ENCODE measurements around the gene ACADS. TPM values are rescaled to one million over a fixed set of nuclear protein-coding genes. Genes with fewer than 3 reads are reported as not detected.
A peak's percentile ranks its signal among the peaks of the same experiment; 100 is the strongest.

Gene ACADS
- total and polyA plus RNA-seq, 9 of the 15 experiments (the other 6 are each of a cell fraction or from before 2014, with no cell fraction given): 0.06 to 20.3 (median 8.8) TPM

- H3K4me3 ChIP-seq: no peak overlapping the region
- ATAC-seq: no peak
- CTCF ChIA-PET (ENCODE audit: low intra/inter-chr PET ratio): interaction anchor here (0.7 kb wide), 1 partner anchor 9 kb away, joined by 3 read pairs; no protein-coding TSS in a partner anchor
These were observed 35.9 kb downstream of the ACADS start for GRCh38 chr12:120761519-120761934.

More at GRCh38 chr12:120761519-120761934, 35.9 kb downstream of the ACADS start:
- 80% methylated on average over 9 of the region's 9 CpGs for WGBS (ENCODE audit: insufficient coverage, low coverage, missing lambda C conversion rate)
- Histone ChIP-seq H3K27ac (ENCODE audit: extremely low read depth, low read depth, low read length) (no peak overlapping the region), H3K4me2 (ENCODE audit: insufficient read depth, low read length) (no peak overlapping the region), H3K4me1 (replicated peaks in 1 of 2; ENCODE audit: control insufficient read depth in 2 of 2, insufficient read depth in 2 of 2, low read length in 2 of 2) (peaks cover 0 to 4% of the 10 kb centered on the region in 2 experiments; a peak in 1 of 5 replicates), H3K9me1 (ENCODE audit: control insufficient read depth, insufficient read depth, low read length) (no peaks in the 10 kb centered on the region), H4K20me1 (replicated peaks; ENCODE audit: control insufficient read depth, insufficient read depth, low read length) (no peaks in the 10 kb centered on the region), H3K27me3 (ENCODE audit: control insufficient read depth in 2 of 2, insufficient read depth in 2 of 2, low read length in 2 of 2) (no peaks in the 10 kb centered on the region), H3K9me3 (replicated peaks; ENCODE audit: control insufficient read depth, insufficient read depth, low read depth, low read length) (no peaks in the 10 kb centered on the region), H3K36me3 (ENCODE audit: control insufficient read depth, insufficient read depth, low read length) (peaks cover 33% of the 10 kb centered on the region; the same call in 2 of the 3 replicates), H2AFZ (ENCODE audit: low read depth, low read length) (no peak overlapping the region), H3K79me2 (ENCODE audit: control insufficient read depth, insufficient read depth, low read length) (no peaks in the 10 kb centered on the region), H3K9ac (ENCODE audit: insufficient read depth in 1 of 2, low read depth in 2 of 2, low read length in 2 of 2) (no peak overlapping the region)
- in situ Hi-C loops (cut with MboI) (no loop called here), intact Hi-C loops (cut with micrococcal nuclease) (no loop called here)
- DNase-seq (ENCODE audit: extremely low read depth in 1 of 4, low spot score in 3 of 4): no peak
- BruUV-seq (replicated peaks): no TSS peak
- no peak for TF ChIP-seq PRPF4 (IDR thresholded peaks at IDR 0.05; ENCODE audit: insufficient read depth, low read depth, low read length, poor library complexity, severe bottlenecking)
- TF ChIP-seq ZSCAN29 (IDR thresholded peaks at IDR 0.05): no peak
- TF ChIP-seq, protein P1, sequence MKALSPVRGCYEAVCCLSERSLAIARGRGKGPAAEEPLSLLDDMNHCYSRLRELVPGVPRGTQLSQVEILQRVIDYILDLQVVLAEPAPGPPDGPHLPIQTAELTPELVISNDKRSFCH (CRISPR knock-in tag; IDR thresholded peaks at IDR 0.05): no peak
- TF ChIP-seq, protein P1 (tag; IDR thresholded peaks at IDR 0.05): no peak
- no peak for TF ChIP-seq NBN (IDR thresholded peaks at IDR 0.05; ENCODE audit: low read depth)
- no peak for TF ChIP-seq JUND (IDR thresholded peaks at IDR 0.05; ENCODE audit: borderline replicate concordance, low read depth, low read length)
- TF ChIP-seq JUND (tag; IDR thresholded peaks at IDR 0.05; ENCODE audit: borderline replicate concordance, low read depth, low read length): no peak
- TF ChIP-seq ASH1L (IDR thresholded peaks at IDR 0.05; ENCODE audit: borderline replicate concordance, low read depth, partially characterized antibody): no peak
- no peak for TF ChIP-seq HDAC6 (IDR thresholded peaks at IDR 0.05; ENCODE audit: low read depth, low read length)
- TF ChIP-seq ZBTB7A (IDR thresholded peaks at IDR 0.05; ENCODE audit: borderline replicate concordance, control insufficient read depth, low read depth, low read length): no peak
- TF ChIP-seq, protein P2, sequence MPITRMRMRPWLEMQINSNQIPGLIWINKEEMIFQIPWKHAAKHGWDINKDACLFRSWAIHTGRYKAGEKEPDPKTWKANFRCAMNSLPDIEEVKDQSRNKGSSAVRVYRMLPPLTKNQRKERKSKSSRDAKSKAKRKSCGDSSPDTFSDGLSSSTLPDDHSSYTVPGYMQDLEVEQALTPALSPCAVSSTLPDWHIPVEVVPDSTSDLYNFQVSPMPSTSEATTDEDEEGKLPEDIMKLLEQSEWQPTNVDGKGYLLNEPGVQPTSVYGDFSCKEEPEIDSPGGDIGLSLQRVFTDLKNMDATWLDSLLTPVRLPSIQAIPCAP (CRISPR knock-in tag; IDR thresholded peaks at IDR 0.05; ENCODE audit: borderline replicate concordance): no peak
- no peak for TF ChIP-seq ILF3 (IDR thresholded peaks at IDR 0.05; ENCODE audit: borderline replicate concordance)
- TF ChIP-seq THRAP3 (IDR thresholded peaks at IDR 0.05; ENCODE audit: borderline replicate concordance): no peak
- no peak for TF ChIP-seq C11orf30 (IDR thresholded peaks at IDR 0.05; ENCODE audit: low read depth)
- no peak for TF ChIP-seq POLR2AphosphoS5 (IDR thresholded peaks at IDR 0.05; ENCODE audit: control insufficient read depth, insufficient read depth, low read depth, low read length)
- FAIRE-seq: peak; percentile 11
- POLR2A ChIA-PET: interaction anchor here (0.6 to 0.9 kb wide), 4 partner anchors 9 to 235 kb away, joined by 3 read pairs; partner anchors contain the start of gene ACADS

Measured in K562 (cell line).